ENCODE data around the gene MYO1E. TPM values are rescaled to one million over a fixed set of nuclear protein-coding genes. Genes with fewer than 3 reads are reported as not detected.

Gene MYO1E
- total and polyA plus RNA-seq, 4 donors = 28.7 to 46.1 (median 38.7) TPM

- Histone ChIP-seq H3K36me3 (ENCODE audit: control insufficient read depth, insufficient read depth, low read length) (no peaks in the 10 kb centered on the region), H3K27me3 (ENCODE audit: control insufficient read depth, insufficient read depth, low read length) (no peaks in the 10 kb centered on the region), H3K27ac (ENCODE audit: low read depth, low read length) (no peak overlapping the region), H3K4me1 (ENCODE audit: control insufficient read depth, insufficient read depth, low read length) (no peaks in the 10 kb centered on the region), H3K9me3 (ENCODE audit: control insufficient read depth, insufficient read depth, low read length) (no peaks in the 10 kb centered on the region), H3K4me3 (ENCODE audit: low read depth, low read length) (no peak overlapping the region)
- 93% methylated on average over 3 of the region's 15 CpGs for WGBS (ENCODE audit: insufficient coverage)
- DNase-seq (ENCODE audit: low read depth in 4 of 6, low spot score in 6 of 6) = no peak
Measured at GRCh38 chr15:59276225-59277178, 96.2 kb downstream of the MYO1E start.

- DNase-seq (ENCODE audit: low read depth in 4 of 6, low spot score in 6 of 6) = no peak
- Histone ChIP-seq H3K27me3 (ENCODE audit: control insufficient read depth, insufficient read depth, low read length) (no peaks in the 10 kb centered on the region), H3K9me3 (ENCODE audit: control insufficient read depth, insufficient read depth, low read length) (no peaks in the 10 kb centered on the region), H3K4me3 (ENCODE audit: low read depth, low read length) (no peak overlapping the region), H3K36me3 (ENCODE audit: control insufficient read depth, insufficient read depth, low read length) (no peaks in the 10 kb centered on the region), H3K4me1 (ENCODE audit: control insufficient read depth, insufficient read depth, low read length) (no peaks in the 10 kb centered on the region), H3K27ac (ENCODE audit: low read depth, low read length) (no peak overlapping the region)
- 100% methylated on average over 1 of the region's 6 CpGs for WGBS (ENCODE audit: insufficient coverage)
Measured at GRCh38 chr15:59274126-59274970, 98.3 kb downstream of the MYO1E start.

GRCh38 chr15:59273234-59273633 is 99.4 kb downstream of the MYO1E start:
- DNase-seq (ENCODE audit: low read depth in 4 of 6, low spot score in 6 of 6) = no peak
- Histone ChIP-seq H3K27ac (ENCODE audit: low read depth, low read length) (no peak overlapping the region), H3K27me3 (ENCODE audit: control insufficient read depth, insufficient read depth, low read length) (no peaks in the 10 kb centered on the region), H3K4me1 (ENCODE audit: control insufficient read depth, insufficient read depth, low read length) (no peaks in the 10 kb centered on the region), H3K4me3 (ENCODE audit: low read depth, low read length) (no peak overlapping the region), H3K9me3 (ENCODE audit: control insufficient read depth, insufficient read depth, low read length) (no peaks in the 10 kb centered on the region), H3K36me3 (ENCODE audit: control insufficient read depth, insufficient read depth, low read length) (no peaks in the 10 kb centered on the region)
- 89% methylated on average over 1 of the region's 4 CpGs for WGBS (ENCODE audit: insufficient coverage)

- DNase-seq (ENCODE audit: low read depth in 4 of 6, low spot score in 6 of 6) = no peak
- Histone ChIP-seq H3K4me1 (ENCODE audit: control insufficient read depth, insufficient read depth, low read length) (peaks cover 3% of the 10 kb centered on the region), H3K27ac (ENCODE audit: low read depth, low read length) (no peak overlapping the region), H3K36me3 (ENCODE audit: control insufficient read depth, insufficient read depth, low read length) (no peaks in the 10 kb centered on the region), H3K4me3 (ENCODE audit: low read depth, low read length) (no peak overlapping the region), H3K9me3 (ENCODE audit: control insufficient read depth, insufficient read depth, low read length) (no peaks in the 10 kb centered on the region), H3K27me3 (ENCODE audit: control insufficient read depth, insufficient read depth, low read length) (no peaks in the 10 kb centered on the region)
- WGBS (ENCODE audit: insufficient coverage) = 80% methylated on average over 3 of the region's 7 CpGs
Measured at GRCh38 chr15:59271595-59272201, 101.0 kb downstream of the MYO1E start.

- H3K27ac ChIP-seq (ENCODE audit: low read depth, low read length) = no peak overlapping the region
- 87% methylated on average over 4 of the region's 10 CpGs for WGBS (ENCODE audit: insufficient coverage)
- peaks cover 3% of the 10 kb centered on the region for H3K4me1 ChIP-seq (ENCODE audit: control insufficient read depth, insufficient read depth, low read length)
Measured at GRCh38 chr15:59268852-59269407, 103.7 kb downstream of the MYO1E start.

GRCh38 chr15:59268168-59268851 is 104.4 kb downstream of the MYO1E start:
- H3K36me3 ChIP-seq (ENCODE audit: control insufficient read depth, insufficient read depth, low read length) = no peaks in the 10 kb centered on the region
- H3K9me3 ChIP-seq (ENCODE audit: control insufficient read depth, insufficient read depth, low read length) = no peaks in the 10 kb centered on the region
- no peaks in the 10 kb centered on the region for H3K27me3 ChIP-seq (ENCODE audit: control insufficient read depth, insufficient read depth, low read length)
- peaks cover 3% of the 10 kb centered on the region for H3K4me1 ChIP-seq (ENCODE audit: control insufficient read depth, insufficient read depth, low read length)
- DNase-seq (ENCODE audit: low read depth in 4 of 6, low spot score in 6 of 6) = peak in 1 of 6 donors; percentile 32
- H3K27ac ChIP-seq (ENCODE audit: low read depth, low read length) = no peak overlapping the region
- WGBS (ENCODE audit: insufficient coverage) = no CpG with 5 or more reads among the region's 3 CpGs
- no peak overlapping the region for H3K4me3 ChIP-seq (ENCODE audit: low read depth, low read length)

More at GRCh38 chr15:59268852-59269407, 103.7 kb downstream of the MYO1E start:
- Histone ChIP-seq H3K4me3 (ENCODE audit: low read depth, low read length) (no peak overlapping the region), H3K9me3 (ENCODE audit: control insufficient read depth, insufficient read depth, low read length) (no peaks in the 10 kb centered on the region), H3K36me3 (ENCODE audit: control insufficient read depth, insufficient read depth, low read length) (no peaks in the 10 kb centered on the region), H3K27me3 (ENCODE audit: control insufficient read depth, insufficient read depth, low read length) (no peaks in the 10 kb centered on the region)
- no peak for DNase-seq (ENCODE audit: low read depth in 4 of 6, low spot score in 6 of 6)

- Histone ChIP-seq H3K27me3 (ENCODE audit: control insufficient read depth, insufficient read depth, low read length) (no peaks in the 10 kb centered on the region), H3K9me3 (ENCODE audit: control insufficient read depth, insufficient read depth, low read length) (no peaks in the 10 kb centered on the region), H3K36me3 (ENCODE audit: control insufficient read depth, insufficient read depth, low read length) (no peaks in the 10 kb centered on the region), H3K4me1 (ENCODE audit: control insufficient read depth, insufficient read depth, low read length) (peaks cover 3% of the 10 kb centered on the region), H3K4me3 (ENCODE audit: low read depth, low read length) (no peak overlapping the region), H3K27ac (ENCODE audit: low read depth, low read length) (no peak overlapping the region)
- no CpG with 5 or more reads among the region's 5 CpGs for WGBS (ENCODE audit: insufficient coverage)
- DNase-seq (ENCODE audit: low read depth in 4 of 6, low spot score in 6 of 6) = no peak
Measured at GRCh38 chr15:59266028-59266427, 106.6 kb downstream of the MYO1E start.

- 83% methylated on average over 2 of the region's 7 CpGs for WGBS (ENCODE audit: insufficient coverage)
- no peaks in the 10 kb centered on the region for H3K27me3 ChIP-seq (ENCODE audit: control insufficient read depth, insufficient read depth, low read length)
- H3K36me3 ChIP-seq (ENCODE audit: control insufficient read depth, insufficient read depth, low read length) = no peaks in the 10 kb centered on the region
- H3K4me3 ChIP-seq (ENCODE audit: low read depth, low read length) = no peak overlapping the region
- H3K9me3 ChIP-seq (ENCODE audit: control insufficient read depth, insufficient read depth, low read length) = no peaks in the 10 kb centered on the region
- DNase-seq (ENCODE audit: low read depth in 4 of 6, low spot score in 6 of 6) = no peak
- peaks cover 5% of the 10 kb centered on the region for H3K4me1 ChIP-seq (ENCODE audit: control insufficient read depth, insufficient read depth, low read length)
- no peak overlapping the region for H3K27ac ChIP-seq (ENCODE audit: low read depth, low read length)
Measured at GRCh38 chr15:59262316-59262715, 110.4 kb downstream of the MYO1E start.

GRCh38 chr15:59260090-59260489 is 112.6 kb downstream of the MYO1E start:
- Histone ChIP-seq H3K4me3 (ENCODE audit: low read depth, low read length) (no peak overlapping the region), H3K36me3 (ENCODE audit: control insufficient read depth, insufficient read depth, low read length) (no peaks in the 10 kb centered on the region), H3K4me1 (ENCODE audit: control insufficient read depth, insufficient read depth, low read length) (peaks cover 4% of the 10 kb centered on the region), H3K27me3 (ENCODE audit: control insufficient read depth, insufficient read depth, low read length) (no peaks in the 10 kb centered on the region), H3K9me3 (ENCODE audit: control insufficient read depth, insufficient read depth, low read length) (no peaks in the 10 kb centered on the region), H3K27ac (ENCODE audit: low read depth, low read length) (peak overlapping the region; percentile 17)
- WGBS (ENCODE audit: insufficient coverage) = 43% methylated on average over 3 of the region's 6 CpGs
- DNase-seq (ENCODE audit: low read depth in 4 of 6, low spot score in 6 of 6) = peak; percentile 19 to 86 (median 54)
